ENCODE data around the gene C10orf90. TPM values are rescaled to one million over a fixed set of nuclear protein-coding genes. Genes with fewer than 3 reads are reported as not detected.

Gene C10orf90
- total RNA-seq, 1 donor from 2014 or later: 0.89 TPM

- Mint-ChIP-seq H3K4me1 (no peaks in the 10 kb centered on the region), H3K27me3 (ENCODE audit: low read depth) (no peaks in the 10 kb centered on the region), H3K4me3 (no peak overlapping the region), H3K9me3 (peaks cover 8% of the 10 kb centered on the region), H3K27ac (ENCODE audit: unreplicated experiment) (no peak overlapping the region), H3K36me3 (ENCODE audit: low read depth) (peaks cover 3% of the 10 kb centered on the region)
- no peak for DNase-seq (ENCODE audit: low read depth, low spot score)
- TF ChIP-seq, protein P1, sequence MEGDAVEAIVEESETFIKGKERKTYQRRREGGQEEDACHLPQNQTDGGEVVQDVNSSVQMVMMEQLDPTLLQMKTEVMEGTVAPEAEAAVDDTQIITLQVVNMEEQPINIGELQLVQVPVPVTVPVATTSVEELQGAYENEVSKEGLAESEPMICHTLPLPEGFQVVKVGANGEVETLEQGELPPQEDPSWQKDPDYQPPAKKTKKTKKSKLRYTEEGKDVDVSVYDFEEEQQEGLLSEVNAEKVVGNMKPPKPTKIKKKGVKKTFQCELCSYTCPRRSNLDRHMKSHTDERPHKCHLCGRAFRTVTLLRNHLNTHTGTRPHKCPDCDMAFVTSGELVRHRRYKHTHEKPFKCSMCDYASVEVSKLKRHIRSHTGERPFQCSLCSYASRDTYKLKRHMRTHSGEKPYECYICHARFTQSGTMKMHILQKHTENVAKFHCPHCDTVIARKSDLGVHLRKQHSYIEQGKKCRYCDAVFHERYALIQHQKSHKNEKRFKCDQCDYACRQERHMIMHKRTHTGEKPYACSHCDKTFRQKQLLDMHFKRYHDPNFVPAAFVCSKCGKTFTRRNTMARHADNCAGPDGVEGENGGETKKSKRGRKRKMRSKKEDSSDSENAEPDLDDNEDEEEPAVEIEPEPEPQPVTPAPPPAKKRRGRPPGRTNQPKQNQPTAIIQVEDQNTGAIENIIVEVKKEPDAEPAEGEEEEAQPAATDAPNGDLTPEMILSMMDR (conservative IDR thresholded peaks at IDR 0.05): no peak
Measured at GRCh38 chr10:126454045-126454751, 216.3 kb downstream of the C10orf90 start.

DNA sequence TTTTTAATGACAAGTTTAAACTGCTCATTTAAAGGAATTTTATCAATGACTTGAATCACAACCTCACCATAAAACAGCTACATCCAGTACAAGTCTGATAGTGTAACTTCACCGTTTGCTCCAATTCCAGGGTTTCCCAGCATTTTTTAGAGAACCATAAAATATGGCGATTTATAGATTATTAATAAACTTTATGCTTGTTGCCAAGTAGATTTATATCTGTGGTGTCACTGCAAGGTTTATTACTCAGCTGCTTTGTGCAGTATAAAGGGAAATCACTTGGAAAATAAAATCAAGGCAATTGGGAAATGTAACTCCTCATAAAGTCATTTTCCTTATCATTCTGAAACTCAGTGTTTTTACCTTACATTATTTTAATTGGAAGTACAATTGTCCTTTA lies 218.2 kb downstream of the C10orf90 start:
- H3K27ac Mint-ChIP-seq (ENCODE audit: unreplicated experiment): no peak overlapping the region
- H3K4me1 Mint-ChIP-seq: no peaks in the 10 kb centered on the region
- no peak overlapping the region for H3K4me3 Mint-ChIP-seq
- H3K9me3 Mint-ChIP-seq: peaks cover 18% of the 10 kb centered on the region
- peaks cover 5% of the 10 kb centered on the region for H3K36me3 Mint-ChIP-seq (ENCODE audit: low read depth)
- no peaks in the 10 kb centered on the region for H3K27me3 Mint-ChIP-seq (ENCODE audit: low read depth)
- no peak for DNase-seq (ENCODE audit: low read depth, low spot score)
- TF ChIP-seq, protein P1 (conservative IDR thresholded peaks at IDR 0.05): no peak

- H3K27me3 Mint-ChIP-seq (ENCODE audit: low read depth): no peaks in the 10 kb centered on the region
- H3K9me3 Mint-ChIP-seq: peaks cover 32% of the 10 kb centered on the region
- DNase-seq (ENCODE audit: low read depth, low spot score): no peak
- peaks cover 12% of the 10 kb centered on the region for H3K36me3 Mint-ChIP-seq (ENCODE audit: low read depth)
- TF ChIP-seq, protein P1 (conservative IDR thresholded peaks at IDR 0.05): no peak
- no peak overlapping the region for H3K4me3 Mint-ChIP-seq
- H3K27ac Mint-ChIP-seq (ENCODE audit: unreplicated experiment): no peak overlapping the region
- H3K4me1 Mint-ChIP-seq: no peaks in the 10 kb centered on the region
Measured at GRCh38 chr10:126448091-126448490, 222.4 kb downstream of the C10orf90 start.

- Mint-ChIP-seq H3K36me3 (ENCODE audit: low read depth) (peaks cover 7% of the 10 kb centered on the region), H3K27me3 (ENCODE audit: low read depth) (no peaks in the 10 kb centered on the region), H3K4me3 (no peak overlapping the region), H3K27ac (ENCODE audit: unreplicated experiment) (no peak overlapping the region), H3K4me1 (peaks cover 4% of the 10 kb centered on the region), H3K9me3 (peaks cover 18% of the 10 kb centered on the region)
- no peak for DNase-seq (ENCODE audit: low read depth, low spot score)
- TF ChIP-seq, protein P1 (conservative IDR thresholded peaks at IDR 0.05): no peak
Measured at GRCh38 chr10:126439942-126440341, 230.6 kb downstream of the C10orf90 start.

- TF ChIP-seq, protein P1 (conservative IDR thresholded peaks at IDR 0.05): no peak
- no peaks in the 10 kb centered on the region for H3K27me3 Mint-ChIP-seq (ENCODE audit: low read depth)
- peaks cover 2% of the 10 kb centered on the region for H3K36me3 Mint-ChIP-seq (ENCODE audit: low read depth)
- H3K4me1 Mint-ChIP-seq: peaks cover 4% of the 10 kb centered on the region
- DNase-seq (ENCODE audit: low read depth, low spot score): no peak
- H3K27ac Mint-ChIP-seq (ENCODE audit: unreplicated experiment): no peak overlapping the region
- no peak overlapping the region for H3K4me3 Mint-ChIP-seq
- peaks cover 10% of the 10 kb centered on the region for H3K9me3 Mint-ChIP-seq
Measured at GRCh38 chr10:126438407-126438783, 232.1 kb downstream of the C10orf90 start.

Measured in neural crest cell (in vitro differentiated cells).